Stomach (tissue), 4 donors: ENCODE results near the gene AP1S3.
"Not testable (repeated sequence)": the region's sequence is repeated elsewhere in the genome, so short reads cannot be mapped to it uniquely, and the experiment has no call there.

Experiments
- CTCF ChIP-seq, 7 experiments: fragments of 450-650 bp in 4 of 7; fragments of 200-600 bp in 3 of 7; sonication (generic) in 3 of 7; IDR thresholded peaks; one replicate each; pipeline ENCODE4 v1.5.1; 2016 to 2019; ENCODE audit warnings: antibody characterized with exemption in 7 of 7, control low read depth in 2 of 7, mild to moderate bottlenecking in 1 of 7
- POLR2A ChIP-seq, 4 donors: fragments of 450-650 bp; IDR thresholded peaks; one replicate each; pipeline ENCODE4 v1.6.1; 2016; ENCODE audit warnings: antibody characterized with exemption in 4 of 4, control low read depth in 2 of 4, mild to moderate bottlenecking in 1 of 4, moderate library complexity in 1 of 4
- POLR2AphosphoS5 ChIP-seq, 3 donors: sonication (generic); formaldehyde crosslinking; IDR thresholded peaks; one replicate each; pipeline ENCODE4 v1.6.1; 2016; ENCODE audit warnings: antibody characterized with exemption in 3 of 3

- TF ChIP-seq CTCF, POLR2A, POLR2AphosphoS5 (IDR thresholded peaks at IDR 0.05): not testable (repeated sequence)
Measured at GRCh38 chr2:223814764-223815163, 22.6 kb downstream of the AP1S3 start.
